HG02798 (cell line): ENCODE measurements around the gene TNFRSF8.

Experiments
- ATAC-seq: cut with Tn5 transposase; IDR thresholded peaks from one replicate; pipeline ENCODE4 v1.9.1; 2021; ENCODE audit warnings: mild to moderate bottlenecking; ENCODE audit not compliant: unreplicated experiment, poor library complexity

TNFRSF8 gene

DNA sequence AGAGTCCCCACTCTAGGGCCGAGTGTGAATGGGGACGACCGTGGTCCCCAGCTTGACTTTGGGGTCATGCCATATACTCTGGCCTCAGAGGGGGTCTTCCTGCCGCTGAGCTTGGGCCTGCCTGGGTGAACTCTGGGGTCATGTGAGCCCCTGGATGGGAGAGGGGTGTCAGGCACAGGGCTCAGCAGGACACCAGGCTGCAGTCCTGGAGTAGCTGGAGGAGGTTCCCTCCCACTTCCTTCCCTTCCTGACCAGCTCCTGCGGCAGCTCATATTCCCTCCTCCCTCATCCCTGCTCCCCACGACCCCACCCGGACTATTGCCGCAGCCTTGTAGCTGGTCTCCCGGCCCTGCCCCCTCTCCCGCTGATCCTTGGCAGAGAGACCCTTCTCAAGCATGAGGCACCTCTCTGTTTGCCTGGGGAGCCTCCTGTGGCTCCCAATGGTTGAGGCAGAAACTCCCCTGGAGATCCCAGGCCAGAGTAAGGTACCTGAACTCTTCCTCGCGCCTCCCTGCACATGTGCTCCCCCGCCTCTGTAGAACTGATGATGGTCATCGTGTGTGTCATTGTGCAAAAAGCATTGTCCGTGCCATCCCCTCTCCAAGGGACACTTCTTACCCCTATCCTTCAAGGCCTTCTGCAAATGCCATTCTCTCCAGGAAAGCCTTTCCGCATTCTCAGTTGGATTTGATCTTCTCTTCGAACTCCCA lies 105.5 kb downstream of the TNFRSF8 start:
- no peak for ATAC-seq

DNA sequence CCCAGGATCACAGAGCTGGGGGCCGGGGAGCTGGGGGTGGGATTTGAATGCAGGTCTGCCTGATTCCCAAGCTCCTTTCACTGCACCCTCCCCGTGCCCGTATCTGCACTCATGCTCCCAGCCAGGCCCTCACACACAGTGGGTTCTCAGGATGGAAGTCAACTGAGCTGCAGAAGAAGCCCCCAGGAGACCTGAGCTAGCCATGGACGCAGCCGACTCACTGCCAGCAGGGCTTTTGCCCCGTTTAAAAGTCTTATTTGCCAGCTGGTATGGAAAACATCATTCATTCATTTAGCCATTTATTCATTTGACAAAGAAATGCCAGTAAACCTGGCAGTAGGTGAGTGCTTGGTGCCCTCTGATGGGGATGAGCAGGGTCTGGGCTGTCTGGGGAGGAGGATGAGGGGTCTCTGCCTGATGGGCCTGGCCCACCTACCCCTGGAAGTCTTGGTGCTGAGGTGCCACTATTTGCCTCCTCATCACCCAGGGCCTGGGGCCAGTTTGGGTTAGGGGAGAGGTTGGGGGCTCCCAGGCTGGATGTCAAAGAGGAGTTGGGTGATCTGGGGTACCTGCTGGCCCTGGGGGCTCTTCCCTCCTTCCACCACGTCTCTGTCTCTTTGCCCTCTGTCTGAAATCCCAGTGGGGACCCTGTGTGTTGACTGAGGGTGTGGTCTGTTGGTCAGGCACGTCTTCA lies 106.5 kb downstream of the TNFRSF8 start:
- no peak for ATAC-seq

DNA sequence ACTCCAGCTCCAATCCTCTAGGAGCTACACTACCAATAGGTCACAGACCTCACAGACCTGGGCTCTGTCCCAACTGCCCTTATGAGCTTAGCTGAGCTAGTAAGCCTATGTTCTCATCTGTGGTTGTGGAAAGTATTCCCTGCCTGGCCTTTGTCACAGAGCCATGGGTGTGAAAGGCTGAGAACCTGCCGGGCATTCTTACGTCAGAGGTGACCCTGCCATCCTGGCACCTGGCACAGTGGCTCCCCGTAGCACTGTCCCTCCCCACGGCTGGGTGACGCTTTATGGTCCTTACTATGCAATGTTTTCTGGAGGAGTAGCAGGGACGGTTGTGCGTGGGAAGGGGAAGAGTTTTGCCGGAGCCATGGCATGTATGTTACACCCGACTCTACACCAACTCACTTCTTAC lies 107.2 kb downstream of the TNFRSF8 start:
- no peak for ATAC-seq

DNA sequence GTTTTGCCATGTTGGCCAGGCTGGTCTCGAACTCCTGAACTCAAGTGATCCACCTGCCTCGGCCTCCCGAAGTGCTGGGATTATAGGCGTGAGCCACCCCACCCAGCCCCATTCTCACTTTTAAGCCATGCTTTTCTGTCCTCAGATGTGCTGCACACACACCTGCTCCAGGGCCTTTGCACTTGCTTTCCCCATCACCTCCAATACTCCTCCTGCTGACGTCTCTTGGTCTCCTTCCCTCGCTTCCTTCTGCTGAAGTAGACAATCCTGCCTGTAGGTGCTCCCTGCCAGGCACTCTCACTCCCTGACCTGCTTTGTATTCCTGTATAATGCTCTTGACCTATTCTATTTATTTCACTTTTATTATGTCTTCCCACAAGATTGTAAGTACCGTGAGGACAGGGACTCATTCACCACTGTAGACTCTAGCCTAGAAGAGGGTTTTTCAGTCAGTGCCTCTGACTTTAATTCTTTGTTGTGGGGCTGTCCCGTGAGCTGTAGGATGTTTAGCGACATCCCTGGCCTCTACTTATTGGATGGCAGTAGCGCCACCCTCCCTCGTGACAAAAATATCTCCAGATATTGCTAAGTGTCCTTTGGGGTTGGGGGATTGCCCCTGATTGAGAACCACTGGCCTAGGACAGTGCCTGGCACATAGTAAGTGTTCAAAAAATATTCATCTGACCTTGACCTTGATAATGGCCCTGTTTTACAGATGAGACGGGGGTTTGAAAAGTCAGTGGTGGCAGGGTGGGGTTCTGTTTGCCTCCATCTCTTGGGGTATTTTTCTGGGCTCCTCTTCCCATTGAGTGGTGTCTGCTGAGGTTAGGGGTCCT lies 108.3 kb downstream of the TNFRSF8 start:
- no peak for ATAC-seq

DNA sequence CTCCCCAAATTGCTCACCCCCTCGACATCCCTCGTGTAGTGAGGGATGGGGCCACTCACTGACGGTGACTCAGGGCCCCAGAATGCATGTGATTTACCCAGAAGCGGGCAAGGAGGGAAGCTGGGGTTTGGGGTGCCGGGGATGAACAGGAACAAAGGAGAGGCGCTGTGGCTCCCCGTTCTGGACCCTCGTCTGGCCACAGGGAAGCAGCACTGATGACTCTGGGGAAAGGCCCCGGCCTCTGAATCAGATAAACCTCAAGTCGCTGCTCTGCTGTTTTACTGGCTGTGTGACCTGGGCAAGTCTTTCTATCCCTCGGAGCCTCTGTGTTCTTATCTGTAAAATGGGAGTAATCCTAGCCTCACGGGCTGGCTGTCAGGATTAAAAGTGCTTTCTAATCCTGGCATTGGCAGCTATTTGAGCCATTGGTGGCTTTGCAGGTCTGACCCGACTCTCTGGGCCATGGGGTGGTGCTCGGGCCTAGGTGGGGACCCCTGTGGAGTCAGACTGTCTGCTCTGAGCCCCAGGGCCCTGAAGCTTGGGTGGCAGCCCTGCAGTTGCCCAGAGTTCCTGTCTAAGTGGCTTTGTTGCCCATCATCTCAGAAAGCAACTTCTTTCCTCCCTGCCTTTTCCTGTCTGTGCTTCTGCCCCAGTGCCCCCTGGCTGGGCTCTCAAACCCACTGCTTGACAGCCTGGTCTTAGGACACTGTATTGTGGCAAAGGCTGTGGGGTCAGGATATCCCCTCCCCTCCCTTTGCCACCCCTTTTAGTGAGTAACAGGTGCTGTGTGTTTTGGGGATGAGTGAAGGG lies 109.1 kb downstream of the TNFRSF8 start:
- no peak for ATAC-seq

DNA sequence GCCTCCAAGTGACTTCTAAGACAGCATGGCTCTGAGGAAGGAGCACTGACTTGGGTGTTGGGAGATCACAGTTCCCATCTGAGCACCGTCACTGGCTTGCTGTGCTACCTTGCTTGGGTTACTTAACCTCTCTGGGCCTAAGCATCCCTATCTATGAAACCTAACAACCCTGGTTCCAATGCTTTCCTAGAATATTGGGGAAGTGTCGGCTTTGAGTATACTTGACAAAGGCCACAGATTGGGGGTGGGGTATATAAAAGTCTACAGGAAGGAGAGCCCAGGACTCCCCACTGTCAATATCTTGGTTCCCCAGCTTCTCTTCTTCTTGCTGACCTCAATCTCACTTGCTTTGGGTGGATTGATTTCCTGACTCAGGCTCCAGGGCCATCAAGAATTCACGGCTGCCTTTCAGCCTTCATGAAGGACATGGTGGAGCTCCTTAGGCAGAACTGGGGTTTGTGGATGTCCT lies 110.0 kb downstream of the TNFRSF8 start:
- no peak for ATAC-seq

- no peak for ATAC-seq
These were observed 110.6 kb downstream of the TNFRSF8 start for GRCh38 chr1:12173631-12174121.

GRCh38 chr1:12174924-12175810 lies 112.1 kb downstream of the TNFRSF8 start:
- ATAC-seq = no peak

DNA sequence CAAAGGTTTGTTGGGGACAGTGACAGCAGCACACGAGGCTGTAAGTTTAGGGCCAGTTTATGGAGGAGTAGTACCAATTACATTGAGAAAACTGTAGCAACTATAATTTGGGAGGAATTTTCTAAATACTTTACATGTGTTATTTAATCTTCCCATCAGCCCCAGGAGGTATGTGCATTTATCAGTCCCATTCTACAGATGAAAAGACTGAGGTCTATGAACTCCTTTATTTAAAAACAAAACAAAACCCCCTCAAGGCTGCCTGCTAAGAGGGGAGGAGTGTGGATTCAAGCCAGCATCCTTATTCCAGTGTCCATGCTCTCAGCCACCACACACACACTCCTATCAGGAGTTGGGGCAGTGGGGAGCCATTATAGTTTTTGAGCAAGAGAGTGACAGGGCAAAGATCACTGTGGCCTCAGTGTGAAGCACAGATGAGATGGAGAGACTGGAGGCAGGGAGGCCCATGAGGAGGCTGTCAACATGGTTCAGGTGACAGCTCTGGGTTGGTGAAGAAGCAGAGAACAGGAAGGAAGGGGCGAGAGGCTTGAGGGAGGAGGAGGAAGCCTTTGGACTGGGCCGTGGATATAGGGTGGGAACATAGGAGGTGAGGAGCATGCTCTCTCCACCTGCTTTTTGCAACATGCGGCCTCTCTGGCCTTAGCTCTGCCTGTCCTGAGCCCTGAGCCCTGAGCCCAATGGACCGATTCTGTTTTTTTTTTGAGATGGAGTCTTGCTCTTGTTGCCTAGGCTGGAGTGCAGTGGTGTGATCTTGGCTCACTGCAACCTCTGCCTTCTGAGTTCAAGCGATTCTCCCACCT lies 113.4 kb downstream of the TNFRSF8 start:
- ATAC-seq = no peak

DNA sequence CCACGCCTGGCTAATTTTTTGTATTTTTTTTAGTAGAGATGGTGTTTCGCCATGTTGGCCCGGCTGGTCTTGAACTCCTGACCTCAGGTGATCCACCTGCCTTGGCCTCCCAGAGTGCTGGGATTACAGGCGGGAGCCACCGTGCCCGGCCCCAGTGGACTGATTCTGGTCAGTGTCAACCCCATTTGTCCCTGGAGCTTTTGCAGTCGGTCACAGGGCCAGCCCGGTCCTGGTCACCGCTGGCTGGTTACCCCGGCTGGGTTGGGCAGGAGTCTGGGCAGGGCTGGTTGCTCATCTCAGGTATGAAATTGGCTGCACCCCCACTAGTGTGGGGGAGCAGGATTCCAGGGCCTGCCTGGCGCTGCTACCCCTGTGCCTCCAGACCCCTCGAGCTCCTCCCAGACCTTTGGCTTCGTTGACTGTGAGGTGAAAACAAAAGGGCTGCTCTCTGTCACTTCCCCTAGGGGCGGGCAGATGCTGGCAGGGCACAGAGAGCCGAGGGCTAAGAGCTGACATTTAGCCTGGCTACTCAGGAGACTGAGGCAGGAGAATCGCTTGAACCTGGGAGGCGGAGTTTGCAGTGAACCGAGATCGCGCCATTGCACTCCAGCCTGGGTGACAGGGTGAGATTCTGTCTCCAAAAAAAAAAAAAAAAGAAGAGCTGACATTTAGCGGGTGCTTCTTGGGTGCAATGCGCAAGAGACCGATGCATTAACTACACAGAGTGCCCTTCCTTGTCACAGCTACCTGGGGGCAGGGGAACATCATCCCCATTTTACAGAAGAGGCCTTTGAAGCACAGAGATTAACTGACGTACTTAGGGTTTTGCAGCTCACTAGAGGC lies 114.3 kb downstream of the TNFRSF8 start:
- no peak for ATAC-seq

- no peak for ATAC-seq
These were observed 114.9 kb downstream of the TNFRSF8 start for GRCh38 chr1:12177999-12178441.

- no peak for ATAC-seq
These were observed 115.4 kb downstream of the TNFRSF8 start for GRCh38 chr1:12178511-12178910.

- no peak for ATAC-seq
These were observed 116.0 kb downstream of the TNFRSF8 start for GRCh38 chr1:12179111-12179519.

DNA sequence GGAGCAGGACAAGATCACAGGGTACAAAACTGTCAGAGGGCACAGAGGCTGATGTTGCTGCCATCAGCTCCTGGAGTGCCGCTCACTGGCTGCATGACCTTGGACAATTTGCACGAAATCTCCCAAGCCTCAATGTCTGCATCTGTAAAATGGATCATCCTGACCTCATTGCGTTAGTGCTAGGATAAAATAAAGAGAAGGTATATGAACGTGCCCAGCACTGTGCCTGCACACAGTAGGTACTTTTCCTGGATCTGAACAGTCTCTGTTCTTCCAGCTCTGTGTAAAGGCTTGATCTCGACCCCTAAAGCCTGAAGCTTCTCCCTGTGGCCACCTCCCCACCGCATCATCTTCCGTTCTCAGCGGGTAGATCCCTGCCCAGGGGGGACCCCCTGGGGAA lies 116.6 kb downstream of the TNFRSF8 start:
- no peak for ATAC-seq

DNA sequence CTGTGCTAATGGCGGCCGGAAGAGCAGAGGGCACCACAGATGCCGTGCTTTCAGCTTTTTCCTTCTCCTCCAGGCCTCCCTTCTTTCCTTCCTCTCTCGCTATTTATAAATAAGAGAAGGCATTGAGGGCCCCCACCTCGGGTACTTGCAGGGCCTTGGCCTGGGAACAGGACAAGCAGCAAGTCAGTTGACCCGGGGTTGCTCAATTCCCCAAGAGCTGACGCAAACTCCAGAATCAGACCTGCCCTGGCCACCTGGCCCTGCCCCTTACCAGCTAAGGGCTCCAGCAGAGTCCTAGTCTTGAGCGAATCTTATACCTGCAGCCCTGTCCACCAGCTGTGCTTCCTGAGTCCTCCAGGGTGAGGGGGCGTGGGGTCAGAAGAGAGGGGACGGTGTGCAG lies 117.2 kb downstream of the TNFRSF8 start:
- no peak for ATAC-seq

DNA sequence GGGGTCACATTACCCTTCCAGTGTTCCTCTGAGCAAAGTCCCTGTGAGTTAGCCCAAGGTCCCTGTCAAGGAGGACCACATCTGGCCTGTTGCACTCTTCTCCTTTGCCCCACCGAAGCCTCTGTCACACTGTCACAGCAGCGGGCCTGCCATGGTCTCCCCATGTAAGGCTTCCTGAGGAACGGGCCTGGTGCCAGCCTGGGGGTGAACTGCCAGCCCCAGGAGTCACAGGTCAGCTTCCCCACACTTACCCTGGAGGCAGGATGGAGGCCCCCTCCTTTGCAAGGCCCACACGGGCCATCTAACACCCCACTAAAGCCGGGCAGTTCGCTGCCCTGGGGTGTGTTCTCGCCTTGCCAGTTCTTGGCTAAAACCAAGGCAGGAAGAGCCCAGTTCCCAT lies 117.8 kb downstream of the TNFRSF8 start:
- no peak for ATAC-seq

DNA sequence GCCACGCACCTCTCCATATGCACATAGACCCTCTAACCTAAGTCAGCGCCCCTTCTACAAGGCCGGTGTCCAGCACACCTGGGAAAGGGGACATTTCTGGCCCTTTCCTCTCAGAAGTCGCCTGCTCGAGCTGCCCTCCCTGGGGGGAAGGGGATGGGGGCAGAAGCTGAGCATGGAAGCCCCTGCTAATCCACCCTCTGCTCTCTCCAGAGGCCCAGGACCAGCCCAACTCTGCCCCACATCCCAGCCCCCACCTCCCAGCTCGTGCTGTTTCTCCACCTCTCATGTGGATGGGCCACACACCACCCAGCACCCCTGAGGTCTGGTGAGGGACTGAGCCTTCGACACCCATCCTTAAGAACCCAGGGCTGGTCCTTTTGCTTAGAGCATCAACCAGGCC lies 118.5 kb downstream of the TNFRSF8 start:
- ATAC-seq = no peak
